ENCODE measurements around the gene GPER1.

Gene GPER1

GRCh38 chr7:1090686-1091643, 3.1 kb downstream of the GPER1 start:
- TF ChIP-seq, protein P1, sequence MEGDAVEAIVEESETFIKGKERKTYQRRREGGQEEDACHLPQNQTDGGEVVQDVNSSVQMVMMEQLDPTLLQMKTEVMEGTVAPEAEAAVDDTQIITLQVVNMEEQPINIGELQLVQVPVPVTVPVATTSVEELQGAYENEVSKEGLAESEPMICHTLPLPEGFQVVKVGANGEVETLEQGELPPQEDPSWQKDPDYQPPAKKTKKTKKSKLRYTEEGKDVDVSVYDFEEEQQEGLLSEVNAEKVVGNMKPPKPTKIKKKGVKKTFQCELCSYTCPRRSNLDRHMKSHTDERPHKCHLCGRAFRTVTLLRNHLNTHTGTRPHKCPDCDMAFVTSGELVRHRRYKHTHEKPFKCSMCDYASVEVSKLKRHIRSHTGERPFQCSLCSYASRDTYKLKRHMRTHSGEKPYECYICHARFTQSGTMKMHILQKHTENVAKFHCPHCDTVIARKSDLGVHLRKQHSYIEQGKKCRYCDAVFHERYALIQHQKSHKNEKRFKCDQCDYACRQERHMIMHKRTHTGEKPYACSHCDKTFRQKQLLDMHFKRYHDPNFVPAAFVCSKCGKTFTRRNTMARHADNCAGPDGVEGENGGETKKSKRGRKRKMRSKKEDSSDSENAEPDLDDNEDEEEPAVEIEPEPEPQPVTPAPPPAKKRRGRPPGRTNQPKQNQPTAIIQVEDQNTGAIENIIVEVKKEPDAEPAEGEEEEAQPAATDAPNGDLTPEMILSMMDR (IDR thresholded peaks at IDR 0.05; ENCODE audit: insufficient read depth, missing control alignments) = no peak
- FAIRE-seq (no peak), DNase-seq (ENCODE audit: insufficient read length, low spot score) (no peak)

DNA sequence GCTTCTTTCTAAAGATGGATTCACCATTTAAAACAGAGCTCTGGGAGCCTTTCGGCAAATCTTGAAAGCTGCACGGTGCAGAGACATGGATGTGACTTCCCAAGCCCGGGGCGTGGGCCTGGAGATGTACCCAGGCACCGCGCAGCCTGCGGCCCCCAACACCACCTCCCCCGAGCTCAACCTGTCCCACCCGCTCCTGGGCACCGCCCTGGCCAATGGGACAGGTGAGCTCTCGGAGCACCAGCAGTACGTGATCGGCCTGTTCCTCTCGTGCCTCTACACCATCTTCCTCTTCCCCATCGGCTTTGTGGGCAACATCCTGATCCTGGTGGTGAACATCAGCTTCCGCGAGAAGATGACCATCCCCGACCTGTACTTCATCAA, 3.7 kb downstream of the GPER1 start:
- TF ChIP-seq, protein P1 (IDR thresholded peaks at IDR 0.05; ENCODE audit: insufficient read depth, missing control alignments) = no peak
- FAIRE-seq (no peak), DNase-seq (ENCODE audit: insufficient read length, low spot score) (no peak)

DNA sequence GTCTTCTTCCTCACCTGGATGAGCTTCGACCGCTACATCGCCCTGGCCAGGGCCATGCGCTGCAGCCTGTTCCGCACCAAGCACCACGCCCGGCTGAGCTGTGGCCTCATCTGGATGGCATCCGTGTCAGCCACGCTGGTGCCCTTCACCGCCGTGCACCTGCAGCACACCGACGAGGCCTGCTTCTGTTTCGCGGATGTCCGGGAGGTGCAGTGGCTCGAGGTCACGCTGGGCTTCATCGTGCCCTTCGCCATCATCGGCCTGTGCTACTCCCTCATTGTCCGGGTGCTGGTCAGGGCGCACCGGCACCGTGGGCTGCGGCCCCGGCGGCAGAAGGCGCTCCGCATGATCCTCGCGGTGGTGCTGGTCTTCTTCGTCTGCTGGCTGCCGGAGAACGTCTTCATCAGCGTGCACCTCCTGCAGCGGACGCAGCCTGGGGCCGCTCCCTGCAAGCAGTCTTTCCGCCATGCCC, 4.3 kb downstream of the GPER1 start:
- FAIRE-seq = no peak
- TF ChIP-seq, protein P1 (IDR thresholded peaks at IDR 0.05; ENCODE audit: insufficient read depth, missing control alignments) = no peak
- DNase-seq (ENCODE audit: insufficient read length, low spot score) = no peak

GRCh38 chr7:1092806-1093501, 5.0 kb downstream of the GPER1 start:
- DNase-seq (ENCODE audit: insufficient read length, low spot score) (no peak), FAIRE-seq (no peak)
- TF ChIP-seq, protein P1 (IDR thresholded peaks at IDR 0.05; ENCODE audit: insufficient read depth, missing control alignments) = no peak

- TF ChIP-seq, protein P1 (IDR thresholded peaks at IDR 0.05; ENCODE audit: insufficient read depth, missing control alignments) = no peak
- FAIRE-seq (no peak), DNase-seq (ENCODE audit: insufficient read length, low spot score) (no peak)
Observed at GRCh38 chr7:1093502-1093843, 5.6 kb downstream of the GPER1 start.

DNA sequence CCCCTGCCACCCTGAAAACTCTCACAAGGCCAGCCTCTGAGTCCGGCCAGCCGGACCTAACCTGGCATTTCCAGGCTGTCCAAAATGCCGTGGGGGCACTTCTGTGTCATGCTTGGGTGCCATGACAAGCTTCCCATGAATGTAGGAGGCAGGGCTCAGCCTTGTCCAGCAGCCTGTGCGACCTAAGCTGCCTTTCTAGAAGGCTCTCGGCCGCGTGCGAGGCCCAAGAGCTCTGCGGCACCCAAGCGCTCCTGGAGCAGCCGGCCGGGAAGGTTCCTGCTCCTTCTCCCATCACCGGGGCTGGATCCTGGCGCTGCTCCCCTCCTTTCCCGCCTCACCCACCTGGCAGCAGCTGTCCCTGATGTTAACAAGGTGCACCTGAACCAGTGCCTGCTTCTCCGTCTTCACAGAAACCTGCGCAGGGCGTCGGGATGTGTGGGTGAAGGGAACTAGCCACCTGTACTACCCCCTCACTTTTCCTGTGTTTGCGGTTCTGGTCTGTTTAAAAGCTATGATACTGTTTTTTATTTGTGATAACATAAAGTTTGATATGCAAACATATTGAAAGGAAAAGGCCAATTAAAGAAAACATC, 6.1 kb downstream of the GPER1 start:
- TF ChIP-seq, protein P1 (IDR thresholded peaks at IDR 0.05; ENCODE audit: insufficient read depth, missing control alignments) = no peak
- FAIRE-seq = no peak
- DNase-seq (ENCODE audit: insufficient read length, low spot score) = no peak

All from D721Med (cell line).